HEK293 (cell line): ENCODE measurements around the gene MCM10.

Experiments used
- CTCF ChIA-PET: fragments of 350-600 bp; formaldehyde crosslinking; extraction: SDS; loops from one replicate; lab custom pipeline; 2021; ENCODE audit warnings: antibody characterized with exemption; lab: Yijun Ruan, JAX
- POLR2A ChIA-PET: fragments of 300-600 bp; formaldehyde crosslinking; extraction: SDS; loops from one replicate; lab custom pipeline; 2020; ENCODE audit warnings: antibody characterized with exemption, inconsistent platforms; lab: Yijun Ruan, JAX
- H3K27ac ChIP-seq: fragments of 200-500 bp; sonication (Bioruptor generic); 2 replicates; pipeline ENCODE4 v1.5.1; 2014; ENCODE audit warnings: low read depth, low read length, control low read depth, inconsistent platforms; ENCODE audit errors: extremely low read depth
- H3K36me3 ChIP-seq, 2 experiments: fragments of 200-500 bp in 1 of 2; sonication (Bioruptor generic) in 1 of 2; 1 replicate in 1 of 2; 2 replicates in 1 of 2; pipeline ENCODE4 v1.5.1; 2014 to 2017; ENCODE audit warnings: inconsistent platforms in 2 of 2, low read length in 2 of 2; ENCODE audit not compliant: control insufficient read depth in 2 of 2, insufficient read depth in 1 of 2
- H3K4me1 ChIP-seq: fragments of 200-500 bp; sonication (Bioruptor generic); 2 replicates; pipeline ENCODE4 v1.5.1; 2014; ENCODE audit warnings: mild to moderate bottlenecking, low read length, inconsistent platforms; ENCODE audit not compliant: control insufficient read depth, insufficient read depth
- H3K4me3 ChIP-seq: 2 replicates; pipeline ENCODE4 v1.5.1; 2011; ENCODE audit warnings: low read depth, mild to moderate bottlenecking, control low read depth, low read length, moderate library complexity
- H3K9me3 ChIP-seq: fragments of 200-500 bp; sonication (Bioruptor generic); 2 replicates; pipeline ENCODE4 v1.5.1; 2014; ENCODE audit warnings: low read depth, low read length, inconsistent platforms; ENCODE audit not compliant: control insufficient read depth, insufficient read depth
- BCL6B ChIP-seq: fragments of 450-650 bp; formaldehyde crosslinking; IDR thresholded peaks from 2 replicates; pipeline ENCODE4 v1.5.1; 2017; ENCODE audit warnings: missing biosample characterization, missing genetic modification characterization
- HOXC10 ChIP-seq: sonication (generic); formaldehyde crosslinking; IDR thresholded peaks from 2 replicates; pipeline ENCODE4 v1.8.1; 2023; ENCODE audit warnings: mild to moderate bottlenecking, missing genetic modification reagents
- ZBTB10 ChIP-seq: fragments of 450-650 bp; formaldehyde crosslinking; IDR thresholded peaks from 2 replicates; pipeline ENCODE4 v1.5.1; 2016; ENCODE audit warnings: missing biosample characterization, missing genetic modification characterization
- ZBTB8A ChIP-seq: fragments of 450-650 bp; formaldehyde crosslinking; IDR thresholded peaks from 2 replicates; pipeline ENCODE4 v1.5.1; 2016; ENCODE audit warnings: missing biosample characterization, missing genetic modification characterization
- ZNF140 ChIP-seq: fragments of 450-650 bp; formaldehyde crosslinking; IDR thresholded peaks from 2 replicates; pipeline ENCODE4 v1.5.1; 2016; ENCODE audit warnings: missing biosample characterization, missing genetic modification characterization
- ZNF221 ChIP-seq: fragments of 450-650 bp; formaldehyde crosslinking; IDR thresholded peaks from 2 replicates; pipeline ENCODE4 v1.5.1; 2017; ENCODE audit warnings: missing biosample characterization, missing genetic modification characterization, borderline replicate concordance
- ZNF239 ChIP-seq: fragments of 450-650 bp; formaldehyde crosslinking; IDR thresholded peaks from 2 replicates; pipeline ENCODE4 v1.5.1; 2016; ENCODE audit warnings: missing biosample characterization, missing genetic modification characterization
- ZNF274 ChIP-seq, 2 experiments: fragments of 200-500 bp in 1 of 2; fragments of 450-650 bp in 1 of 2; sonication (Bioruptor generic) in 1 of 2; formaldehyde crosslinking in 1 of 2; IDR thresholded peaks; 2 replicates each; pipeline versions ENCODE4 v1.5.1 to v1.6.1; 2014 to 2016; ENCODE audit warnings: borderline replicate concordance in 1 of 2, inconsistent platforms in 1 of 2, low read length in 1 of 2, missing biosample characterization in 1 of 2, missing genetic modification characterization in 1 of 2
- ZNF324 ChIP-seq: fragments of 450-650 bp; formaldehyde crosslinking; IDR thresholded peaks from 2 replicates; pipeline ENCODE4 v1.5.1; 2016; ENCODE audit warnings: missing biosample characterization, missing genetic modification characterization
- ZNF335 ChIP-seq: fragments of 450-650 bp; formaldehyde crosslinking; conservative IDR thresholded peaks from 2 replicates; pipeline ENCODE4 v1.5.1; 2016; ENCODE audit warnings: missing biosample characterization, missing genetic modification characterization
- ZNF423 ChIP-seq: fragments of 450-650 bp; formaldehyde crosslinking; IDR thresholded peaks from 2 replicates; pipeline ENCODE4 v1.5.1; 2016; ENCODE audit warnings: missing biosample characterization, missing genetic modification characterization
- ZNF501 ChIP-seq: fragments of 450-650 bp; formaldehyde crosslinking; IDR thresholded peaks from 2 replicates; pipeline ENCODE4 v1.5.1; 2016; ENCODE audit warnings: missing biosample characterization, missing genetic modification characterization
- ZNF623 ChIP-seq: fragments of 450-650 bp; formaldehyde crosslinking; IDR thresholded peaks from 2 replicates; pipeline ENCODE4 v1.5.1; 2016; ENCODE audit warnings: missing biosample characterization, missing genetic modification characterization
- ZNF692 ChIP-seq: fragments of 450-650 bp; formaldehyde crosslinking; IDR thresholded peaks from 2 replicates; pipeline ENCODE4 v1.5.1; 2016; ENCODE audit warnings: missing biosample characterization, missing genetic modification characterization
- ZNF791 ChIP-seq: fragments of 450-650 bp; formaldehyde crosslinking; IDR thresholded peaks from 2 replicates; pipeline ENCODE4 v1.5.1; 2016; ENCODE audit warnings: missing biosample characterization, missing genetic modification characterization
- ZNF792 ChIP-seq: fragments of 450-650 bp; formaldehyde crosslinking; IDR thresholded peaks from 2 replicates; pipeline ENCODE4 v1.5.1; 2016; ENCODE audit warnings: missing biosample characterization, missing genetic modification characterization
- TF ChIP-seq, protein P1 (sequence below): fragments of 450-650 bp; formaldehyde crosslinking; IDR thresholded peaks from 2 replicates; pipeline ENCODE4 v1.5.1; 2016; ENCODE audit warnings: missing biosample characterization, missing genetic modification characterization
- TF ChIP-seq, protein P2 (sequence below): fragments of 450-650 bp; formaldehyde crosslinking; IDR thresholded peaks from 2 replicates; pipeline ENCODE4 v1.5.1; 2016; ENCODE audit warnings: missing biosample characterization, missing genetic modification characterization
- TF ChIP-seq, protein P3 (sequence below): fragments of 450-650 bp; formaldehyde crosslinking; IDR thresholded peaks from 2 replicates; pipeline ENCODE4 v1.5.1; 2016; ENCODE audit warnings: missing biosample characterization, missing genetic modification characterization, borderline replicate concordance

MCM10 gene

GRCh38 chr10:13117841-13118783 lies 43.2 kb upstream of the MCM10 start:
- POLR2A ChIA-PET, result no interaction called here
- H3K27ac ChIP-seq, result no peak overlapping the region
- CTCF ChIA-PET, result no interaction called here
- TF ChIP-seq, protein P1, sequence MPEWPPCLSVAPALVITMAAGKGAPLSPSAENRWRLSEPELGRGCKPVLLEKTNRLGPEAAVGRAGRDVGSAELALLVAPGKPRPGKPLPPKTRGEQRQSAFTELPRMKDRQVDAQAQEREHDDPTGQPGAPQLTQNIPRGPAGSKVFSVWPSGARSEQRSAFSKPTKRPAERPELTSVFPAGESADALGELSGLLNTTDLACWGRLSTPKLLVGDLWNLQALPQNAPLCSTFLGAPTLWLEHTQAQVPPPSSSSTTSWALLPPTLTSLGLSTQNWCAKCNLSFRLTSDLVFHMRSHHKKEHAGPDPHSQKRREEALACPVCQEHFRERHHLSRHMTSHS, result no peak
- TF ChIP-seq ZNF501 (tag by site-specific recombination) (no peak), ZNF239 (no peak), ZNF423 (tag by site-specific recombination) (no peak), ZNF335 (no peak), ZNF140 (tag by site-specific recombination) (no peak), HOXC10 (CRISPR knock-in tag) (no peak), ZNF791 (tag by site-specific recombination) (no peak)
- TF ChIP-seq, protein P2, sequence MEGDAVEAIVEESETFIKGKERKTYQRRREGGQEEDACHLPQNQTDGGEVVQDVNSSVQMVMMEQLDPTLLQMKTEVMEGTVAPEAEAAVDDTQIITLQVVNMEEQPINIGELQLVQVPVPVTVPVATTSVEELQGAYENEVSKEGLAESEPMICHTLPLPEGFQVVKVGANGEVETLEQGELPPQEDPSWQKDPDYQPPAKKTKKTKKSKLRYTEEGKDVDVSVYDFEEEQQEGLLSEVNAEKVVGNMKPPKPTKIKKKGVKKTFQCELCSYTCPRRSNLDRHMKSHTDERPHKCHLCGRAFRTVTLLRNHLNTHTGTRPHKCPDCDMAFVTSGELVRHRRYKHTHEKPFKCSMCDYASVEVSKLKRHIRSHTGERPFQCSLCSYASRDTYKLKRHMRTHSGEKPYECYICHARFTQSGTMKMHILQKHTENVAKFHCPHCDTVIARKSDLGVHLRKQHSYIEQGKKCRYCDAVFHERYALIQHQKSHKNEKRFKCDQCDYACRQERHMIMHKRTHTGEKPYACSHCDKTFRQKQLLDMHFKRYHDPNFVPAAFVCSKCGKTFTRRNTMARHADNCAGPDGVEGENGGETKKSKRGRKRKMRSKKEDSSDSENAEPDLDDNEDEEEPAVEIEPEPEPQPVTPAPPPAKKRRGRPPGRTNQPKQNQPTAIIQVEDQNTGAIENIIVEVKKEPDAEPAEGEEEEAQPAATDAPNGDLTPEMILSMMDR, result no peak
- TF ChIP-seq, all 188 proteins: peak for 0
- H3K4me3 ChIP-seq, result no peak overlapping the region
- no peaks in the 10 kb centered on the region for H3K9me3 ChIP-seq
- peaks cover 9 to 81% of the 10 kb centered on the region in 2 experiments for H3K36me3 ChIP-seq
- H3K4me1 ChIP-seq, result no peaks in the 10 kb centered on the region

DNA sequence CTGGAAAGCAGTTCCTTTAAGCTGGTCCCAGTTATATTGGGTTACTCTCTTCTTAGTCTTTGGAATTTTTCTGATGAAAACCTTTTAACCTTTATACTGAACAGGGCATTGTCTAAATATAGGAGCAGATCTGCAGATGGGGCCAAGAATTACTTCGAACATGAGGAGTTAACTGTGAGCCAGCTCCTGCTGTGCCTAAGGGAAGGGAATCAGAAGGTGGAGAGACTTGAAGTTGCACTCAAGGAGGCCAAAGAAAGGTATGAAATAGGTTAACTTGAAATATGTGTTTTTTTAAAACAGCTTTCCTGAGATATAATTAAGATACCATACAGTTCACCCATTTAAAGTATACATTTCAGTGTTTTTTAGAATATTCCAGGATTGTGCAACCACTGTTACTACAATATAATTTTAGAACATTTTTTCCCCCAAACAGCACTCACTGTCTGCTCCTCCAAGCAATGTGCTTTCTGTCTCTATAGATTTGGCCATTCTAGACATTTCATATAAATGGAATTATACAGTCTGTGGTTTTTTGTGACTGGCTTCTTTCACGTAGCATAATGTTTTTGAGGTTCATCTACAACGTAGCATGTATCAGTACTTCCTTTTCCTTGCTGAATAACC lies 42.5 kb upstream of the MCM10 start:
- no peaks in the 10 kb centered on the region for H3K4me1 ChIP-seq
- POLR2A ChIA-PET, result no interaction called here
- peaks cover 16 to 81% of the 10 kb centered on the region in 2 experiments for H3K36me3 ChIP-seq
- CTCF ChIA-PET, result no interaction called here
- no peak overlapping the region for H3K4me3 ChIP-seq
- H3K9me3 ChIP-seq, result no peaks in the 10 kb centered on the region
- no peak overlapping the region for H3K27ac ChIP-seq
- TF ChIP-seq ZBTB8A (tag by site-specific recombination) (no peak), ZNF423 (tag by site-specific recombination) (no peak), ZNF623 (no peak), ZNF792 (tag by site-specific recombination) (no peak), ZNF324 (no peak), ZNF221 (no peak), ZBTB10 (tag by site-specific recombination) (no peak), ZNF274 (IDR thresholded peaks at IDR 0.05; ENCODE audit: low read length) (no peak), ZNF274 (tag by site-specific recombination; IDR thresholded peaks at IDR 0.05; ENCODE audit: borderline replicate concordance) (no peak), BCL6B (tag by site-specific recombination) (no peak), ZNF692 (no peak)
- TF ChIP-seq, protein P3, sequence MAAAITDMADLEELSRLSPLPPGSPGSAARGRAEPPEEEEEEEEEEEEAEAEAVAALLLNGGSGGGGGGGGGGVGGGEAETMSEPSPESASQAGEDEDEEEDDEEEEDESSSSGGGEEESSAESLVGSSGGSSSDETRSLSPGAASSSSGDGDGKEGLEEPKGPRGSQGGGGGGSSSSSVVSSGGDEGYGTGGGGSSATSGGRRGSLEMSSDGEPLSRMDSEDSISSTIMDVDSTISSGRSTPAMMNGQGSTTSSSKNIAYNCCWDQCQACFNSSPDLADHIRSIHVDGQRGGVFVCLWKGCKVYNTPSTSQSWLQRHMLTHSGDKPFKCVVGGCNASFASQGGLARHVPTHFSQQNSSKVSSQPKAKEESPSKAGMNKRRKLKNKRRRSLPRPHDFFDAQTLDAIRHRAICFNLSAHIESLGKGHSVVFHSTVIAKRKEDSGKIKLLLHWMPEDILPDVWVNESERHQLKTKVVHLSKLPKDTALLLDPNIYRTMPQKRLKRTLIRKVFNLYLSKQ (tag by site-specific recombination), result no peak
